Globus pallidus (tissue), 1 donor: ENCODE data around the gene DAAM1.

Experiments
- DNase-seq: peaks from one replicate; pipeline ENCODE4 v3.0.0-alpha.2; 2015; ENCODE audit warnings: low spot score

Gene DAAM1

DNA sequence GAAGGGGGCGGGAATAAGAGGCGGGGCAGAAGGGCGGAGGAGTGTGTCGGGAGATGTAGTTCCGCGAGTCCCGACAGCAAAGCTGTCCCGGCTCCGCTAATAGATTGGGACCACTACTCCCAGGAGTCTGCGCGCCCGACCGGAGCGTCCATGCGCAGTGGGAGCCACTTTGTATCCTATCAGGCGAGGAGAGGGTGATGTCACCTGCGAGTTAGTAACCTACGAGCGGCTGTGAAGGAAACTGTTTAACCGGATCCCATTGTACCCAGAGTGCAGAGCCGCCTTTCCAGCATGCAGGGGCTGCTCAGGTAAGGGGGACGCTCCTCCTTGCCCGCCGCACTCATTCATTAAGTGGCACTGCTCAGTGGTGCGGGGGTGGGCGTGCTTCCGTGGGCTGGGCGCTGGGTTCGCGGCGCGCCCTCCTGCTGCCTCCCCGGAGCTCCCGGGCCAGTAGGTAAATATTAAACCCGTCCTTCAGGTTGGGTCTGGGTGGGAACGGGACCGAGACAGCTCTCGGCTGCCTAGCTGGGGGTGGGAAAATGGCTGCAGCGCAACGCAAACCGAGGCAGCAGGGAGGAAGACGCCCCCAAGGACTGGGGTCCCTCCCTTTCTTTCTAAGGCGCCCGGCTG is at the start of gene DAAM1:
TSS of gene DAAM1 (plus strand) at position 207 of the 630 bp plus-strand sequence. CDS start 74,811 bp downstream, outside the sequence.
- peak; percentile 98 for DNase-seq

GRCh38 chr14:59139324-59139723 is 49.1 kb upstream of the DAAM1 start:
- no peak for DNase-seq

- DNase-seq = no peak
Measured at GRCh38 chr14:59140106-59140843, 48.2 kb upstream of the DAAM1 start.

DNA sequence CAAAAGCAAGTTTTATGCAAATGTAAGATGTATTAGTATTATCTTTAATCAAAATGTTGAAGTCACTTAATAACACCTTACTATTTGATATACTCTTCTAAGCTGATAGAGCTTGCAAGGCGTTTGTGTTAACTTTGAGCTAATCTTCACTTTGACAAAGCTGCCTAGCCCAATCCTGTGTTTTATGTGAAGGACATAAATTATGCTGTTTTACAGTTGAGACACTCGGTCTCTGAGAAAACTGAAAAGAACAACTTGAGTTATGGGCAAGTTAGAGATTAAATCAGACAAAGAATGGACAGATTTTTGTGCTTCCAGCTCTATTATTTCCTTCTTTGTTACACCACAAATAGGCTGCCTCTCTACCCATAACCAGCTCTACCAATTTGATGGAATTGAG is 42.0 kb upstream of the DAAM1 start:
- DNase-seq = no peak

- DNase-seq = no peak
Measured at GRCh38 chr14:59147007-59147406, 41.5 kb upstream of the DAAM1 start.

DNA sequence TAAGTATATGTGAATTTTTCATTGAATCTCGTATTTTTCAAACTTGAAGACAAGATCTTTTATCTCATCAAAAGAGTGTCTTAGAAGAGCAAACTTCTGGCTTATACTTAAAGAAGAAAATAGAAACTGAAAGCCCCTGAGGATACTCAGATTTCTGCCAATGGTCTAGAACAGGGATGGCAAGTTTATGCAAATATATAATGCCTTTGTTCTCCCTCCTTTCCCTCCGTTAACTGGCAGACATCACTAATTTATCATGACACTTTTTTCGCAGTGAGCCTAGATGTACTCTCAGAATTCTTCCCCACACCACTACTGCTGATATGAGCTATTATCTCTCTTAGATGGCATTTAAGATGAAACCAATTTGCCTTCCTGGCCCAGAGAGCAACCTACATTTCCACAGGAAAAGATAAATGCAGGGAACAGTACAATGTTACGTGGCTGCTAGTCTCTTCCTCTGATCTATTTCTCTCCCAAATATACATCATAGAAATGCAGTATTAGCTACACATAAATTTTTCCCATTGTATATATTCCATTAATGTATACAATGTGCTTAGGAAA is 40.0 kb upstream of the DAAM1 start:
- DNase-seq = no peak

GRCh38 chr14:59150990-59151389 is 37.5 kb upstream of the DAAM1 start:
- peak; percentile 48 for DNase-seq

GRCh38 chr14:59154373-59154772 is 34.1 kb upstream of the DAAM1 start:
- no peak for DNase-seq

GRCh38 chr14:59155886-59156285 is 32.6 kb upstream of the DAAM1 start:
- no peak for DNase-seq

- no peak for DNase-seq
Measured at GRCh38 chr14:59159169-59159568, 29.3 kb upstream of the DAAM1 start.

DNA sequence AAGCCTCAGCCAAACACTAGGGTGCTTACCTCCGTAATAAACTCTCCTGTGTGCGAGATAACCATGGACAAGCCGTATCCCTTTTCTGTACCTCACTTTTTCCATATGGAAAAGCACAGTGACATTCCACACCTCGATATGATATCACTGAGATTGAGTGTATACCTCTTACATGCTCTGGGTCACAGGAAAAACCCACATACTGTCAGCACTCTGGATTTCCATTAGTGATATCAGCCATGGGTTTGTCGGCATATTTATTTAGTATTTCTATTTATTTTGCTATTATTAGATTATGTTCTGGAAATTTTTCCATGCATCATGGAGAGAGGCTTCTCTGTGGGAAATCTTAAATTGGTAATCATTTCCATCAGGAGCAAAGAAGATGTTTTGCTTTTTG is 28.0 kb upstream of the DAAM1 start:
- no peak for DNase-seq

DNA sequence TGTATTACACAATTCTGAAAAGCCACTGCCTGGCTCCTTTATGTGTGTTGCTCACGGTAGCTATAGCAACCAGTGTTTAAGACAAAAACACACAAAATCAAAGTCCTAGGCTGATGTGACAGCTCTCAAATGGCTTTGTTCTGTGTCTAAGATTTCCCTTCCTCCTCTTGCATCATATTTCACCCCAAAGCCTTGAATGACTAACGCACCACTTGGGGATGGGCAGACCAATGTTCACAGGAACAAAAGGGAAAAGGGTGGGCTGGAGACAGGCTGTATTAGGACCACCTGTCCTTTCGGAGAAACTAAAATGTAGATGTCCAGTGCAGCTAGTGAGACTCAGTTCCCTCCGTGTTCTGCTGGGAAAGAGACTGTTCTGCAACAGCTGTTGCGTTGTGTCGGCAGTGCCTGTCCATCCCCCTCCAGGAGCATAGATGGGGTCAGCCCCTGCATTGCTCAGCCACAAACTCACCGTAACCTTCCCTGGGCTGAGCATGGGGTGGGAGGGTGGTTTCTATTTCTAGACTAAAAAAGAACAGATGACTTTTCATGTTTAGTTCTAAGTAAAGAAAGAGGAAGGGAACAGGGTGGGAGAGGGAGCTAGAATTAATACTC is 26.8 kb upstream of the DAAM1 start:
- no peak for DNase-seq

DNA sequence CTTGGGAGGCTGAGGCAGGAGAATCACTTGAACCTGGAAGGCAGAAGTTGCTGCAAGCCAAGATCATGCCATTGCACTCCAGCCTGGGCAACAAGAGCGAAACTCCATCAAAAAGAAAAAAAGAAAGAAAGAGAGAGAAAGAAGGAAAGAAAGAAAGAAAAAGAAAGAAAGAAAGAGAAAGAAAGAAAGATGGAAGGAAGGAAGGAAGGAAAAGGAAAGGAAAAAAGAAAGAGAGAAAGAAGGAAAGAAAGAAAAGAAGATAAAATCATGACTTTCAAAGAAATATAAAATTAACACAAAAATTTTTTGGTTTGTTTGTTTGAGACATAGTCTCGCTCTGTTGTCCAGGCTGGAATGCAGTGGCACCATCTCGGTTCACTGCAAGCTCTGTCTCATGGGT is 22.2 kb upstream of the DAAM1 start:
- no peak for DNase-seq

DNA sequence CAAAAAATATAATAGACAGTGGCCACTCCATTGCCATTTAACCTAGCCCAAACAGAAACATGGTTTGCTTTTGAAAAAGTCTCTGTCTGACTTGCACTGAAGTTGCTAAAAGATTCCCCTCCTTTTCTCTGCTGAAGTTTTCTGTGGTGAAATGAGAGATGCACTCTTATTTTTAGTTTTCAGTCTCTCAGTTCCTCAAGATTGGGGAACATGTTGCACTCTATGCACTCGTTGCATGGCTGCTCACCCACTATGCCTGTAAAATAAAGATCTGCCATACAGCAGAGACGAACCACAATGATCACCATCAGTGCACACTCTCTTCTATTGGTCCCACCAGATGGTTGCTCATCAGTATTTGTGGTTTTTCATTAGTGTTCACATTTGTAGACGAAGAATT is 13.1 kb upstream of the DAAM1 start:
- no peak for DNase-seq

- no peak for DNase-seq
Measured at GRCh38 chr14:59176765-59177164, 11.7 kb upstream of the DAAM1 start.

GRCh38 chr14:59177262-59177661 is 11.2 kb upstream of the DAAM1 start:
- DNase-seq = no peak

DNA sequence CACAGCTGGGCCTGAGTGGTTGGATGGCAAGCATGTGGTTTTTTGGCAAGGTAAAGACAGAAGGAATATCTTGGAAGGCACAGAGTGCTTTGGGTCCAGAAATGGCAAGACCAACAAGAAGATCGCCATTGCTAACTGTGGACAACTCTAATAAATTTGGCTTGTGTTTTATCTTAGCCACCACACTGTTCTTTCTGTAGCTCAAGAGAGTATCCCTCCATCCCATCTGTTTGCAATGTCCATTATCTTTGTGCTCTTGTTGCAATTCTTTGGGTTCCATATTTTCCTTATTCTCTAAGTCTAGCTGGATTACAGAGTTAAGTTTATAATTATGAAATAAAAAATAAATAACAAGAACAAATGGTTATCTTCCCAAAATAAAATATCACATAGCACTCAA is 6.7 kb upstream of the DAAM1 start:
- no peak for DNase-seq

DNA sequence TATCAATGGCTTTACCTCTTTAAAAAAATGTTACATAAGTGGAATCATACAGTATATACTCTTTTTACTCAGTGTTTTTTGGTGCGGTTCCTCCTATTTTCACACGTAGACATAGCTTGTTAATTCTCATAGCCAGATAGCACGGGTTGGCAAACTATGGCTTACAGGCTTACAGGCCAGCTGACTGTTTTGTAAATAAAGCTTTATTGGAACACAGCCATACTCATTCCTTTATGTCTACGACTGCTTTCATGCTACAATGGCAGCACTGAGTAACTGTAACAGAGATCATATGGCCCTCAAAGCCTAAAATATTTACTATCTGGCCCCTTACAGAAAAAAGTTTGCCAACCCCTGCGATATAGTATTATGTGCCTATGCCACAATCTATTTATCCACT is 5.8 kb upstream of the DAAM1 start:
- DNase-seq = no peak

DNA sequence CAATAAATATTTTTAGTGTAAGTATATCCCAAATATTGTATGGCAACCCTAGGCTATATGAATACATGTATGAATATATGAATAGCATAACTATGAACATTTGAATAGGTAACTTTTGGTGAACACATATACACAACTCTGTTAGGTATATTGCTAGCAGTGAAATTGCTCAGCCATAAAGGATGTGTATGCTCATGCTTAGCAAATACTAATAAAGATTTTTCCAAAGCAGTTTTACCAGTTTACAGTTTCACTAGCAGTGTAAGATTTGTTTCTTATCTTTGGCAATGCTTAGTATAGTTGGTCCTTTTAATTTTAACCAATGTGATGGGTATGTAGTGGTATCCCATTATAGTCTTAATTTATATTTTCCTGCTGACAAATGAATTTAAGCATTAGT is 5.3 kb upstream of the DAAM1 start:
- DNase-seq = no peak

DNA sequence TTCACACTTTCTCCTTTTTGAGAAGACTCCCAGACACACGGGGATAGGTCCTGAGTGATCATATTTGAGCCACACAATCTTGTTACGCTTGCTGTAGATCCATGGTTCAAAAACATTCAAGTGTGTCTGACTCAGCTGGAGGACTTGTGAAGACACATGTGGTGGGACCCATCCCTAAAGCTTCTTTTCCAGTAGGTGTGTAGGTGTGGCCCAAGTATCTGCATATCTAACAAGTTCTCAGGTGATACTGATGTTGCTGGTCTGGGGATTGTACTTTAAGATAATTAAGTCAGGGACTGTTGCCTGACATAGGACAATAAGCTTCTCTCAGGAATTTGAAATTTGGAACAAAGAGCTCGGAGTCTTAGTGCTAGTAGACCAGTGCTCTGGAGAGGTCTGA is 4.1 kb upstream of the DAAM1 start:
- DNase-seq = no peak

GRCh38 chr14:59185676-59186075 is 2.8 kb upstream of the DAAM1 start:
- no peak for DNase-seq

DNA sequence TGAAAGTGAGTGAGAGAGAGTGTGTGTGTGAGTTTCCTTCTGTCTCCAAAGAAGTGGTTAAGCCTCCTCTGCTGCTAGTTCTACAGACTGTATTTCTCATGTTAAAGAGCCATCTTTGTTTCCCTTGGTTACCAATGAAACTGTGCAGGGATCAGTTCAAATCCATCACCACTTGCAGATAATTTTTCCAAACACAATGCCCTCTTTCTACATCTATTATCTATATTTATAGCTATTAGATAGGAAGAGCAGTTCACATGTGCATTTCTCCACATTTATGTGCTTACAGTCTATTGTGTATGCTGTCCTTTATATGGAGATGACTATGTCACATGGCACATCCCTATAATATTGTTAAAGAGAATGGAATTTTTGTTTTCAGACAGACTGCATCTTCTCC is 2.2 kb upstream of the DAAM1 start:
- no peak for DNase-seq

- no peak for DNase-seq
Measured at GRCh38 chr14:59187118-59187517, 1.3 kb upstream of the DAAM1 start.
